ENCODE measurements around the gene ATP2A1. TPM values are rescaled to one million over a fixed set of nuclear protein-coding genes. Genes with fewer than 3 reads are reported as not detected.

ATP2A1 gene
- total and polyA plus RNA-seq, 2 donors (not counting 3 experiments of a cell fraction or from before 2014, with no cell fraction given), result 1.2 to 2.5 TPM

GRCh38 chr16:28937222-28937876 lies 59.1 kb downstream of the ATP2A1 start:
- no peak overlapping the region for H3K4me3 ChIP-seq (replicated peaks in 1 of 3; ENCODE audit: insufficient read depth in 1 of 3, low read depth in 1 of 3, low read length in 3 of 3)
- POLR2A ChIA-PET, result no interaction called here
- TF ChIP-seq MAX (IDR thresholded peaks at IDR 0.05; ENCODE audit: insufficient read depth, insufficient read length) (no peak), MYC (IDR thresholded peaks at IDR 0.05; ENCODE audit: low read depth, low read length) (no peak), EZH2 (IDR thresholded peaks at IDR 0.05; ENCODE audit: borderline replicate concordance, low read depth, low read length, severe bottlenecking) (no peak), POLR2AphosphoS5 (IDR thresholded peaks at IDR 0.05; ENCODE audit: insufficient read depth, low read depth, low read length) (no peak), GATA2 (IDR thresholded peaks at IDR 0.05; ENCODE audit: insufficient read depth, insufficient read length, low read depth, low read length) (no peak), POLR2A (IDR thresholded peaks at IDR 0.05; ENCODE audit: low read depth, low read length) (no peak), FOS (IDR thresholded peaks at IDR 0.05; ENCODE audit: borderline replicate concordance, insufficient read depth, low read length) (no peak), CTCF (IDR thresholded peaks at IDR 0.05; ENCODE audit: extremely low read depth in 1 of 2, insufficient read depth in 1 of 2, low read depth in 1 of 2, low read length in 2 of 2) (no peak), JUN (IDR thresholded peaks at IDR 0.05; ENCODE audit: borderline replicate concordance, insufficient read depth, insufficient read length, low read depth) (no peak)
- no peak for DNase-seq (ENCODE audit: low read depth, low spot score)
- no peak overlapping the region for H2AFZ ChIP-seq (ENCODE audit: low read depth, low read length)
- dilution Hi-C loops (cut with MboI; ENCODE audit: extremely low pct_ligation_motif_present, low sequenced_read_pairs), result no loop called here
- no peaks in the 10 kb centered on the region for H3K36me3 ChIP-seq (ENCODE audit: control insufficient read depth in 2 of 2, extremely low read depth in 1 of 2, insufficient read depth in 2 of 2, low read length in 2 of 2)
- no TSS peak for BruUV-seq (replicated peaks)
- no peaks in the 10 kb centered on the region for H3K27me3 ChIP-seq (ENCODE audit: control insufficient read depth in 2 of 2, insufficient read depth in 2 of 2, low read length in 2 of 2)
- no peaks in the 10 kb centered on the region for H3K9me1 ChIP-seq (replicated peaks; ENCODE audit: control insufficient read depth, extremely low read depth, insufficient read depth, low read length)
- no peak for FAIRE-seq
- no peaks in the 10 kb centered on the region for H3K9me3 ChIP-seq (replicated peaks; ENCODE audit: control insufficient read depth, insufficient read depth, low read length)
- intact Hi-C loops (cut with micrococcal nuclease), result loop anchor here (2.0 kb wide), 1 partner anchor 13 kb away; the partner anchor contains the start of gene NFATC2IP
- H3K9ac ChIP-seq (replicated peaks; ENCODE audit: extremely low read depth, insufficient read depth, low read length), result no peak overlapping the region
- CTCF ChIA-PET, result interaction anchor here (1.1 kb wide), 1 partner anchor 13 kb away, joined by 3 read pairs; the partner anchor contains the start of gene NFATC2IP
- no peaks in the 10 kb centered on the region for H3K79me2 ChIP-seq (ENCODE audit: control insufficient read depth, insufficient read depth, low read length)
- H3K27ac ChIP-seq (ENCODE audit: insufficient read depth, low read depth, low read length), result no peak overlapping the region
- H3K4me1 ChIP-seq (ENCODE audit: control insufficient read depth, extremely low read depth, insufficient read depth, low read length), result no peaks in the 10 kb centered on the region
- no peak overlapping the region for H3K4me2 ChIP-seq (ENCODE audit: insufficient read depth, low read length)
- no peaks in the 10 kb centered on the region for H4K20me1 ChIP-seq (replicated peaks; ENCODE audit: control insufficient read depth, extremely low read depth, insufficient read depth, low read length)
